Activated gamma-delta T cell (primary cell): Measurements from ENCODE around the gene ATF7.
"Not testable (repeated sequence)": the region's sequence is repeated elsewhere in the genome, so short reads cannot be mapped to it uniquely, and the experiment has no call there.

Experiments
- DNase-seq: peaks from one replicate; lab custom pipeline; 2025; lab: John Stamatoyannopoulos, UW

The ATF7 gene

GRCh38 chr12:53481939-53482586, 144.1 kb downstream of the ATF7 start:
- DNase-seq, result no peak

GRCh38 chr12:53481458-53481857, 144.7 kb downstream of the ATF7 start:
- DNase-seq, result not testable (repeated sequence)

GRCh38 chr12:53480491-53481442, 145.4 kb downstream of the ATF7 start:
- no peak for DNase-seq

- no peak for DNase-seq
These were observed 146.9 kb downstream of the ATF7 start for GRCh38 chr12:53479331-53479730.

- DNase-seq, result no peak
These were observed 147.3 kb downstream of the ATF7 start for GRCh38 chr12:53478865-53479264.

GRCh38 chr12:53476769-53477209, 149.4 kb downstream of the ATF7 start:
- no peak for DNase-seq

GRCh38 chr12:53474819-53475218, 151.4 kb downstream of the ATF7 start:
- no peak for DNase-seq

- DNase-seq, result no peak
These were observed 152.1 kb downstream of the ATF7 start for GRCh38 chr12:53474077-53474476.

GRCh38 chr12:53472056-53472582, 154.1 kb downstream of the ATF7 start:
- no peak for DNase-seq

GRCh38 chr12:53468282-53468681, 157.9 kb downstream of the ATF7 start:
- DNase-seq, result no peak

GRCh38 chr12:53467880-53468279, 158.3 kb downstream of the ATF7 start:
- DNase-seq, result no peak

GRCh38 chr12:53467082-53467481, 159.1 kb downstream of the ATF7 start:
- DNase-seq, result no peak

GRCh38 chr12:53466640-53467039, 159.5 kb downstream of the ATF7 start:
- no peak for DNase-seq

- no peak for DNase-seq
These were observed 160.5 kb downstream of the ATF7 start for GRCh38 chr12:53465679-53466078.

GRCh38 chr12:53464685-53465418, 161.3 kb downstream of the ATF7 start:
- DNase-seq, result no peak

- DNase-seq, result no peak
These were observed 162.2 kb downstream of the ATF7 start for GRCh38 chr12:53463802-53464560.

- DNase-seq, result no peak
These were observed 163.2 kb downstream of the ATF7 start for GRCh38 chr12:53462935-53463334.

GRCh38 chr12:53461591-53461990, 164.6 kb downstream of the ATF7 start:
- no peak for DNase-seq

- DNase-seq, result no peak
These were observed 165.1 kb downstream of the ATF7 start for GRCh38 chr12:53461059-53461458.

- DNase-seq, result no peak
These were observed 167.1 kb downstream of the ATF7 start for GRCh38 chr12:53459097-53459496.
